Tibial nerve (tissue), 3 donors: ENCODE measurements around the gene CHSY3.

Experiments
- POLR2A ChIP-seq, 2 donors: fragments of 450-650 bp; IDR thresholded peaks; one replicate each; pipeline ENCODE4 v1.6.1; 2017; ENCODE audit warnings: antibody characterized with exemption in 2 of 2, mild to moderate bottlenecking in 2 of 2, moderate library complexity in 2 of 2
- TF ChIP-seq, protein P1 (sequence below), 5 experiments: fragments of 200-600 bp in 3 of 5; fragments of 450-650 bp in 2 of 5; sonication (generic) in 3 of 5; IDR thresholded peaks; one replicate each; pipeline ENCODE4 v1.5.1; 2016 to 2019; ENCODE audit warnings: antibody characterized with exemption in 5 of 5, mild to moderate bottlenecking in 3 of 5, moderate library complexity in 2 of 5

DNA sequence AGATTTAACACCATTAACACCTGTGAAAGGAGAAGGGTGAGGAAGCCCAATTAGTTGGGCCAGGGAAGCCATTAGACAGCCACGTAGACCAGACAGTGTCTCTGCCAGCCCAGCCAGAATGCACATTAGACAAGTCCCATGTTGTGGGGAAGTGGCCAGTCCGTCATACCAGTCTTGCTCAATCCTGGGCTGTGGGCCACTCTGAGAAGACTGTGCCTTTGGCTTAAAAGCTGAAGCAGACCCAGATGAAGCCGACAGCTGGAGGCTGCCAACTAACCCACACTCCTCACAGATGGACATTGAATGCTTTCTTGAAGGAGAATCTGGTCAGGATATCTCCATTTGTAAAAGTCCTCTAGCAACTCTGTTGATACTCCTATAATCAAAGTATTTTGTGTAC, 128.5 kb downstream of the CHSY3 start:
- TF ChIP-seq, protein P1, sequence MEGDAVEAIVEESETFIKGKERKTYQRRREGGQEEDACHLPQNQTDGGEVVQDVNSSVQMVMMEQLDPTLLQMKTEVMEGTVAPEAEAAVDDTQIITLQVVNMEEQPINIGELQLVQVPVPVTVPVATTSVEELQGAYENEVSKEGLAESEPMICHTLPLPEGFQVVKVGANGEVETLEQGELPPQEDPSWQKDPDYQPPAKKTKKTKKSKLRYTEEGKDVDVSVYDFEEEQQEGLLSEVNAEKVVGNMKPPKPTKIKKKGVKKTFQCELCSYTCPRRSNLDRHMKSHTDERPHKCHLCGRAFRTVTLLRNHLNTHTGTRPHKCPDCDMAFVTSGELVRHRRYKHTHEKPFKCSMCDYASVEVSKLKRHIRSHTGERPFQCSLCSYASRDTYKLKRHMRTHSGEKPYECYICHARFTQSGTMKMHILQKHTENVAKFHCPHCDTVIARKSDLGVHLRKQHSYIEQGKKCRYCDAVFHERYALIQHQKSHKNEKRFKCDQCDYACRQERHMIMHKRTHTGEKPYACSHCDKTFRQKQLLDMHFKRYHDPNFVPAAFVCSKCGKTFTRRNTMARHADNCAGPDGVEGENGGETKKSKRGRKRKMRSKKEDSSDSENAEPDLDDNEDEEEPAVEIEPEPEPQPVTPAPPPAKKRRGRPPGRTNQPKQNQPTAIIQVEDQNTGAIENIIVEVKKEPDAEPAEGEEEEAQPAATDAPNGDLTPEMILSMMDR (IDR thresholded peaks at IDR 0.05), result no peak
- TF ChIP-seq POLR2A (IDR thresholded peaks at IDR 0.05), result no peak
